ENCODE data around the gene ADRA2C.

Gene ADRA2C

DNA sequence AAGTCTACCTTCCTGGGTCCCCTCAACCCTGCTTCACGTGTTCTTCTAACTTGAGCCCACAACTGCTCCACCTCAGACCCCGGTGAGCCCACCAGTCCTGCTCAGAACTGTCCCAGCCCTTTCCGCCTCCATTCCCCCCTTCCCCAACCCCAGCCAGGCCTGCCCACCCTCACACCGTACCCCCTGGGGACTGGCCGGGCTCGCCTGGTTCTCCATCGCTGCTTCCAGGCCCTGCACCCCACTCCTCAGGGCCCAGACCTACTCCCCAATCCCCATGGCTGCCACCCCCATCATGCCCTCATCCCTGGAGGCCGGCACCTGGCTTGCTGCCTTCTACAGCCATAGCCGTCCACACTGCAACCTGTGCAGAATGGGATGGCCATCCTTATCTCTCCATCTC, 23.4 kb downstream of the ADRA2C start:
- H3K36me3 ChIP-seq (ENCODE audit: insufficient read depth, low read length), result no peaks in the 10 kb centered on the region
- TF ChIP-seq EZH2 (IDR thresholded peaks at IDR 0.05), result no peak
- no peak for TF ChIP-seq FOXP2 (optimal IDR thresholded peaks at IDR 0.05; ENCODE audit: control extremely low read depth, extremely low read length, insufficient read depth)
- TF ChIP-seq POLR2AphosphoS5 (IDR thresholded peaks at IDR 0.05; ENCODE audit: borderline replicate concordance, low read depth, low read length), result no peak
- no peak for DNase-seq (ENCODE audit: low read depth, low spot score)
- H3K9me3 ChIP-seq (ENCODE audit: low read depth, low read length), result no peaks in the 10 kb centered on the region
- H3K27ac ChIP-seq, result no peak overlapping the region
- H3K9ac ChIP-seq (ENCODE audit: insufficient read length), result no peak overlapping the region
- H3K4me3 ChIP-seq, result no peak overlapping the region

DNA sequence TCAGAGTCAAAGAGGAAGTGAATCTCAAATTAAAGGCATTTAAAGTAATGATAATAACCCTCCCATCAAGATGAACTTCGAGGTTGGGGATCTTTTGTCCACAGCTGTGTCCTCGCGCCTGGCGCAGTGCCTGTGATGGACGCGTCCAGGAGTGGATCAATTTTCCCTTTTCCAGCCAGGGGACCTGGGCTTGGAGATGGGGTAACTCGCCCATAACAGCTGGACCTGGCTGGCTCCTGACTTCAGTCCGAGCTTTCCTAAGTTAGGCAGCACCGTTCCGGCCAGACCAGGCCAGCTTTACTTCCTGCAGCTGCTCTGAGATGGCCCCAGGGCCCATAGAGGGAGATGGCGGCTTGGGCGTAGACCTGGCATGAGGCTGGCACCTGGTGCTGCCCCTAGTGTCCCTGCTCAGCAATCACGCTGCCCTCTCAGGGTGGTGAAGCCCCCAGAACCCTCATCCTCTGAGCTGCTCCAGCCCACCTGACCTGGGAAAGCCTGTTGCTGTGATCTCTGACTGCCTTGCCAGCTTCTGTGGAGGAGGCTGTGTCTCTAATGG, 23.9 kb downstream of the ADRA2C start:
- Histone ChIP-seq H3K4me3 (no peak overlapping the region), H3K9ac (ENCODE audit: insufficient read length) (no peak overlapping the region), H3K36me3 (ENCODE audit: insufficient read depth, low read length) (no peaks in the 10 kb centered on the region), H3K27ac (no peak overlapping the region), H3K9me3 (ENCODE audit: low read depth, low read length) (no peaks in the 10 kb centered on the region)
- DNase-seq (ENCODE audit: low read depth, low spot score), result no peak
- TF ChIP-seq POLR2AphosphoS5 (IDR thresholded peaks at IDR 0.05; ENCODE audit: borderline replicate concordance, low read depth, low read length) (no peak), EZH2 (IDR thresholded peaks at IDR 0.05) (no peak), FOXP2 (optimal IDR thresholded peaks at IDR 0.05; ENCODE audit: control extremely low read depth, extremely low read length, insufficient read depth) (no peak)

DNA sequence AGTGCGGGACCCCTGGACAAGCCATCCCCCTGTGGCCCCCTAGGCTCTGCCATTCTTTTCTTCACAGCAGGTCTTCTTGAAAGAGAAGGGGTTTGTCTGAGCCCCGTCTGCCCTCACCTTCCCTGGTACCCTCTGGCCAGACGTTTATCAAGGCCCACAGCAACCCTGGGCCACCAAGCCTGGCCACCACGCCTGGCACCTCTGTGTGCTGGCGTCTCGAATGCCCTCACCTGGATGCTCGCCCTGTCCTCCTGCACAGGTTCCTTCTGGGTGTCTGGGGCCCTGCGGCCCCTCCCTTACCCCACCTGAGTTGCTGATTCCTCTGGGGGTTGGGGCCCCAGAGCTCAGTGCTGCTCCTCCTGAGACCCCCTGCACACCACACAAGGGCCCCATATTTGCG, 25.1 kb downstream of the ADRA2C start:
- H3K27ac ChIP-seq, result no peak overlapping the region
- no peak overlapping the region for H3K4me3 ChIP-seq
- no peak overlapping the region for H3K9ac ChIP-seq (ENCODE audit: insufficient read length)
- no peaks in the 10 kb centered on the region for H3K36me3 ChIP-seq (ENCODE audit: insufficient read depth, low read length)
- TF ChIP-seq POLR2AphosphoS5 (IDR thresholded peaks at IDR 0.05; ENCODE audit: borderline replicate concordance, low read depth, low read length) (no peak), FOXP2 (optimal IDR thresholded peaks at IDR 0.05; ENCODE audit: control extremely low read depth, extremely low read length, insufficient read depth) (no peak)
- no peaks in the 10 kb centered on the region for H3K9me3 ChIP-seq (ENCODE audit: low read depth, low read length)
- DNase-seq (ENCODE audit: low read depth, low spot score), result no peak

DNA sequence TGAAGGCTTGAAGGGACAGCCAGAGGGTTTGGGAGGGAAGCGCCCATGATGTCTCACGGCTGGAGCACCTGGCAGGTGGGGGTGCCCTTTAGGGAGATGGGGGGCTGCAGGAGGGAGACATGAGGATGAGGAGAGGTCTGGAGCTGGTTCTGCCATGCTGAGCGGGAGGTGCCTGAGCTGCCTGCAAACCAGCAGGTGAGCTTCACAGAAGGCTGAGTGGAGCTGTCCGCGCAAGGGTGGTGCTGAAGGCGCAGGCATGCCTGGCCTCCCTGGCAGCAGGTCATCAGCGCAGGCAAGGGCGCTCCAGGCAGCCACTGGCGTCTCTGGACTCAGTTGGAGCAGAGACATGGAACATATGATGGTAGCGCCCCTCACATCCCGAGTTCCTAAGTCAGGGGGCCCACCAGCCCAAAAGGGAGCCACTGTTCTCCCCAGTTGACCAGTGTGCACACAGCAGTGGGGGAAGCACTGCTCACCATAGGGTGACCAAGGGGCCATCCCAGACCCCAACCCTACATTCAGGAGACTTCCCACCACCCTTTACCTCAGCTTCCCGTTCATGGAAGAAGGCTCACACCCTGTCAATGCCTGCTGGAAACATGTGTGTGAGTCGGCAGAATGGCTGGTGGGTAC, 25.8 kb downstream of the ADRA2C start:
- no peak for DNase-seq (ENCODE audit: low read depth, low spot score)
- H3K4me3 ChIP-seq, result no peak overlapping the region

DNA sequence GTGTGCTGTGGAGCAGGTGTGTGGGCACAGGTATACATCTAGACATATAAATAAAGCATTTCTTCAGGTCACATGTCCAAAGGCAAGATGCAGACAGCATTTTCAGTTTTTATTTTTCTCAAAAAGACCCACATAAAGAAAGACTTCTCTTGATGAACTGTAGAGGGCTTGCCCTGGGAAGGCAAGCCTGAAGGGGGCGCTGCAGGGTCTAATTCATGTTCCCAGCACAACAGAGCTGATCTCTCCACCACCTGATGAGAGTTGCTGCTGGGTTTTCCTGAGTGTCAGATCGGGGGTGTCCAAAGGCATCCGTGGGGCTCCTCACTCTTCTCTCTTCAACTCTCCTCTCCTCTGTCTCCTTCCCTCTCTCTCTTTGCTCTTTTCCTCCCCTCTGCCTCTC, 26.6 kb downstream of the ADRA2C start:
- Histone ChIP-seq H3K27ac (no peak overlapping the region), H3K4me3 (no peak overlapping the region), H3K36me3 (ENCODE audit: insufficient read depth, low read length) (no peaks in the 10 kb centered on the region), H3K9ac (ENCODE audit: insufficient read length) (no peak overlapping the region), H3K9me3 (ENCODE audit: low read depth, low read length) (no peaks in the 10 kb centered on the region)
- DNase-seq (ENCODE audit: low read depth, low spot score), result no peak
- no peak for TF ChIP-seq FOXP2 (optimal IDR thresholded peaks at IDR 0.05; ENCODE audit: control extremely low read depth, extremely low read length, insufficient read depth)
- TF ChIP-seq EZH2 (IDR thresholded peaks at IDR 0.05), result no peak
- no peak for TF ChIP-seq POLR2AphosphoS5 (IDR thresholded peaks at IDR 0.05; ENCODE audit: borderline replicate concordance, low read depth, low read length)

More for the DNA sequence above, 25.8 kb downstream of the ADRA2C start:
- no peak overlapping the region for H3K9ac ChIP-seq (ENCODE audit: insufficient read length)
- no peaks in the 10 kb centered on the region for H3K9me3 ChIP-seq (ENCODE audit: low read depth, low read length)
- no peak for TF ChIP-seq POLR2AphosphoS5 (IDR thresholded peaks at IDR 0.05; ENCODE audit: borderline replicate concordance, low read depth, low read length)
- no peak for TF ChIP-seq EZH2 (IDR thresholded peaks at IDR 0.05)
- no peak for TF ChIP-seq FOXP2 (optimal IDR thresholded peaks at IDR 0.05; ENCODE audit: control extremely low read depth, extremely low read length, insufficient read depth)
- H3K36me3 ChIP-seq (ENCODE audit: insufficient read depth, low read length), result no peaks in the 10 kb centered on the region
- H3K27ac ChIP-seq, result no peak overlapping the region

DNA sequence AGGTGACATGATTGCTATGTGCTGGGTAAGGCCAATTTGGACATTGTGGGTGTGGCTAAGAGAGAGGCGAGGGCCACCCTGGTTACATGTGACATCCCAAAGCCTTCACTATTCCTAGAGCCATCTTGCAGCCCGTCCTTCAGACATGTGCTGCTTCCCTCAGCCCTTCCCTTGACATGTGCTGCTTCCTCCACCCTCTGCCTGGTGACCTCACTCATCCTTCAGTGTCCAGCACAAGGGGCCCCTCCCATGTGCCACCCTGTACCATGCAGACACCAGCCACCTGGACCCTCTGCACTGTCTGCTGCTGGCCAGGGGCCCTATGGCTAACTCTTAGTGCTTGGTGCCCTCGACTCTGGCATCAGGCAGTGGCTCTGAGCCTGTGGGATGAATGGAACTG, 27.4 kb downstream of the ADRA2C start:
- TF ChIP-seq EZH2 (IDR thresholded peaks at IDR 0.05) (no peak), FOXP2 (optimal IDR thresholded peaks at IDR 0.05; ENCODE audit: control extremely low read depth, extremely low read length, insufficient read depth) (no peak), POLR2AphosphoS5 (IDR thresholded peaks at IDR 0.05; ENCODE audit: borderline replicate concordance, low read depth, low read length) (no peak)
- Histone ChIP-seq H3K4me3 (no peak overlapping the region), H3K9ac (ENCODE audit: insufficient read length) (no peak overlapping the region), H3K36me3 (ENCODE audit: insufficient read depth, low read length) (no peaks in the 10 kb centered on the region), H3K27ac (no peak overlapping the region), H3K9me3 (ENCODE audit: low read depth, low read length) (no peaks in the 10 kb centered on the region)
- no peak for DNase-seq (ENCODE audit: low read depth, low spot score)

DNA sequence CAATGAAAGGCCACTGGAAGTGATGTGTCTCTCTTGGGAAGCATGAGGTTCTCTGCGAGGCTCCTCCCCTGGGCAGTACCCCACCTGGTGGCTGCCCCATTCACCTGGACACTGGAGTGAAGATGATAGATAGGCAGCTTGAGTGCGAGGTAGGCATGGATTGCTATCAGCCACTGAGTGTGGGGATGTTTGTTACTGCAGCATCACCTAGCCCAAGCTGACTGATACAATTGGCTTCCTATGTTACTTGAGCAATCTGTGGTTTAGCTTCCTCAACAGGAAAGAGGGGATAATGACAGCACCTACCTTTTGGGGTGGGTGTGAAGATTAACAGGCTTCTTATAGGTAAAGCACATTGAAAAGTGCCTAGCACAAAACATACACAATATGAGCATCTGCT, 30.8 kb downstream of the ADRA2C start:
- Histone ChIP-seq H3K4me3 (no peak overlapping the region), H3K27ac (no peak overlapping the region), H3K9ac (ENCODE audit: insufficient read length) (no peak overlapping the region), H3K36me3 (ENCODE audit: insufficient read depth, low read length) (no peaks in the 10 kb centered on the region), H3K9me3 (ENCODE audit: low read depth, low read length) (no peaks in the 10 kb centered on the region)
- no peak for DNase-seq (ENCODE audit: low read depth, low spot score)
- TF ChIP-seq POLR2AphosphoS5 (IDR thresholded peaks at IDR 0.05; ENCODE audit: borderline replicate concordance, low read depth, low read length) (no peak), FOXP2 (optimal IDR thresholded peaks at IDR 0.05; ENCODE audit: control extremely low read depth, extremely low read length, insufficient read depth) (no peak), EZH2 (IDR thresholded peaks at IDR 0.05) (no peak)

DNA sequence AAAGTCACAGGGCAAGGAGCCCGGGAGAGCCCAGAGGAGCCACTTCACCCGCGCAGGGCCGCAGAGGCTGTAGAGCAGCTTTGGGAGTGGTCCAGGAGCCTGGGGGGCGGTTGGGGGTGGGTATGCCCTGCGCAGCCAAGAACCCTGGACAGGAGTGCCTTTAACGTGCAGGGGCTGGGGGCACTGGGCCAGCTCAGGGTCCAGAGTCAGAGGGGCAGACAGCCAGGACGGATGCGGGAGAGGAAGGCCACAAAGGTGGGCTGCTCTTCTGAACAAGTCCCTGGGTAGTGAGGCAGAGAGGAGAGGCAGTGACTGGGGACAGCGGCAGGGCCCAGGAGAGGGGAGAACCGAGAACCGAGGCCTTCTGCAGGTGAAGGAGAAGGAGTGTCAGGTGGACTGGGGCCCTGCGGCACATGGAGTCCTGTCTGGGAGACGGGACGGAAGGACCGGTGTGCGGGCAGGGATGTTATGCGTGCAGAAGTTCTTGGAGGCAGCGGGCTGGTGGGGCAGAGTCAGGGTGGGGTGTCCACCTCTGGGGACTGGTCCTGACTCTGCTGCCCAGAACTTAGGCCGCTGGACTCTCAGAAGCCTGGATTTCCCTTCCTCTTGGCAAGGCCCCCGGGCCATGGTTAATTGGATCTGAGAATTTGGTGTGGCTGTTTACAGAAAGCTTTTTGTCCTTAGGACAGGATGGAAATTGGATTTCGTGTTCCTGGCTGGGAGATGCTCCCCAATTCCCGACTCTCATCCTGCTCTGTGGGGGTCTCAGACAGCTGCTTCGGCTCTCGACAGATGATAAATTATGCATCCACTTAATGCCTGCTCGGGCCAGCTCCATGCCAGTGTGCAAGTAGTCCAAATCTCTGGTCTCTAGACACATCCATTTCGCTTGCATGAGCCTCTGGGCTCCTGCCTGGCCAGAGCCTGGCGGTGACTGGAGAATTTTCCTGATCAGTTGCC, 31.9 kb downstream of the ADRA2C start:
- no peak overlapping the region for H3K27ac ChIP-seq
- H3K9me3 ChIP-seq (ENCODE audit: low read depth, low read length), result no peaks in the 10 kb centered on the region
- H3K36me3 ChIP-seq (ENCODE audit: insufficient read depth, low read length), result no peaks in the 10 kb centered on the region
- H3K4me3 ChIP-seq, result no peak overlapping the region
- TF ChIP-seq POLR2AphosphoS5 (IDR thresholded peaks at IDR 0.05; ENCODE audit: borderline replicate concordance, low read depth, low read length), result no peak
- no peak for TF ChIP-seq EZH2 (IDR thresholded peaks at IDR 0.05)
- TF ChIP-seq FOXP2 (optimal IDR thresholded peaks at IDR 0.05; ENCODE audit: control extremely low read depth, extremely low read length, insufficient read depth), result no peak
- no peak for DNase-seq (ENCODE audit: low read depth, low spot score)
- H3K9ac ChIP-seq (ENCODE audit: insufficient read length), result no peak overlapping the region
